PC-3 (cell line): ENCODE measurements around the gene KIF9. TPM values are rescaled to one million over a fixed set of nuclear protein-coding genes. Genes with fewer than 3 reads are reported as not detected.
A peak's percentile ranks its signal among the peaks of the same experiment; 100 is the strongest.
"Not testable (repeated sequence)": the region's sequence is repeated elsewhere in the genome, so short reads cannot be mapped to it uniquely, and the experiment has no call there.

Experiments used
- ATAC-seq: fragments of 200-7000 bp; cut with Tn5 transposase; 2 replicates; pipeline ENCODE4 v1.9.1; 2020; ENCODE audit warnings: mild to moderate bottlenecking, moderate library complexity
- BruUV-seq: library from RNA; stranded (reverse); fragments of 400-500 nt; replicated peaks from 2 replicates; lab custom pipeline; 2021; lab: Mats Ljungman, UMichigan
- CTCF ChIA-PET: fragments of 300-600 bp; sonication (Branson Sonifier 250); formaldehyde crosslinking; loops from one replicate; lab custom pipeline; 2022; ENCODE audit warnings: antibody characterized with exemption; lab: Charles Lee
- POLR2A ChIA-PET: fragments of 300-600 bp; sonication (Branson Sonifier 250); formaldehyde crosslinking; loops from one replicate; lab custom pipeline; 2022; ENCODE audit warnings: antibody characterized with exemption; ENCODE audit not compliant: unreplicated experiment; lab: Charles Lee
- DNase-seq: peaks from one replicate; pipeline ENCODE4 v3.0.0-alpha.2; 2015
- H2AFZ ChIP-seq: fragments of 300-600 bp; sonication (generic); 2 replicates; pipeline ENCODE4 v1.6.0; 2016; ENCODE audit warnings: antibody characterized with exemption, low read length
- H3F3A ChIP-seq: fragments of 300-600 bp; sonication (generic); one replicate; pipeline ENCODE4 v1.6.0; 2017; ENCODE audit warnings: antibody characterized with exemption, low read length, control low read depth, mild to moderate bottlenecking; ENCODE audit not compliant: unreplicated experiment
- H3K27ac ChIP-seq: fragments of 300-600 bp; sonication (generic); 2 replicates; pipeline ENCODE4 v1.5.1; 2016; ENCODE audit warnings: mild to moderate bottlenecking, low read length
- H3K27me3 ChIP-seq: fragments of 300-600 bp; sonication (generic); 2 replicates; pipeline ENCODE4 v1.6.1; 2016; ENCODE audit warnings: low read length, mixed read lengths
- H3K36me3 ChIP-seq: fragments of 300-600 bp; sonication (generic); 2 replicates; pipeline ENCODE4 v1.6.1; 2016; ENCODE audit warnings: low read depth, mixed run types, low read length, mixed read lengths
- H3K4me1 ChIP-seq: fragments of 300-600 bp; sonication (generic); 2 replicates; pipeline ENCODE4 v1.5.1; 2016; ENCODE audit warnings: low read length; ENCODE audit not compliant: insufficient read depth
- H3K4me2 ChIP-seq: fragments of 300-600 bp; sonication (generic); 2 replicates; pipeline ENCODE4 v1.6.0; 2016; ENCODE audit warnings: low read length
- H3K4me3 ChIP-seq: fragments of 300-600 bp; sonication (generic); 2 replicates; pipeline ENCODE4 v1.5.1; 2016; ENCODE audit warnings: mild to moderate bottlenecking, low read length, mixed read lengths
- H3K79me2 ChIP-seq: fragments of 300-600 bp; sonication (generic); 2 replicates; pipeline ENCODE4 v1.6.1; 2017; ENCODE audit warnings: low read length, mixed read lengths
- H3K9ac ChIP-seq: fragments of 300-600 bp; sonication (generic); 2 replicates; pipeline ENCODE4 v1.6.0; 2016; ENCODE audit warnings: mild to moderate bottlenecking, low read length
- H3K9me2 ChIP-seq: fragments of 300-600 bp; sonication (generic); replicated peaks from 2 replicates; pipeline ENCODE4 v1.6.1; 2016; ENCODE audit warnings: mixed run types, low read length, mixed read lengths
- H3K9me3 ChIP-seq: fragments of 300-600 bp; sonication (generic); 2 replicates; pipeline ENCODE4 v1.6.1; 2016; ENCODE audit warnings: low read length, mixed read lengths
- H4K20me1 ChIP-seq: fragments of 300-600 bp; sonication (generic); 2 replicates; pipeline ENCODE4 v1.6.1; 2016; ENCODE audit warnings: low read length, mixed read lengths
- CTCF ChIP-seq: fragments of 300-600 bp; sonication (generic); conservative IDR thresholded peaks from 2 replicates; pipeline ENCODE4 v1.5.1; 2017; ENCODE audit warnings: antibody characterized with exemption, low read depth, mild to moderate bottlenecking, low read length
- EZH2 ChIP-seq: fragments of 300-600 bp; sonication (generic); IDR thresholded peaks from one replicate; pipeline ENCODE4 v1.6.1; 2017; ENCODE audit warnings: antibody characterized with exemption, mild to moderate bottlenecking, low read length; ENCODE audit not compliant: unreplicated experiment
- EZH2phosphoT487 ChIP-seq: fragments of 300-600 bp; sonication (generic); IDR thresholded peaks from 2 replicates; pipeline ENCODE4 v1.6.1; 2018; ENCODE audit warnings: mild to moderate bottlenecking, antibody characterized with exemption, low read length, borderline replicate concordance
- intact Hi-C: fragments of 100-400 bp; cut with micrococcal nuclease; formaldehyde crosslinking; loops from 2 replicates; pipeline ENCODE4 v1.9.0; 2023
- total RNA-seq: library from RNA; depleted of rRNA; stranded (reverse); fragments of >200 nt; gene quantifications from 2 replicates; pipeline ENCODE4 v1.2.3, GENCODE V29; 2014

Gene KIF9
- total RNA-seq, 1 experiment from 2014 or later = 22.7 TPM

GRCh38 chr3:47318916-47319315 lies 36.3 kb upstream of the KIF9 start:
- ChIA-PET POLR2A (interaction anchor here (0.6 kb wide), 1 partner anchor 9 kb away, joined by 3 read pairs; no protein-coding TSS in a partner anchor), CTCF (no interaction called here)

GRCh38 chr3:47316151-47316550 lies 33.6 kb upstream of the KIF9 start:
- CTCF ChIA-PET, POLR2A ChIA-PET, intact Hi-C loops, H2AFZ ChIP-seq, H3K27me3 ChIP-seq, ATAC-seq, H3K9me3 ChIP-seq, H3K9me2 ChIP-seq, H3K27ac ChIP-seq, H3F3A ChIP-seq, BruUV-seq, H4K20me1 ChIP-seq, H3K4me1 ChIP-seq, H3K4me2 ChIP-seq, H3K4me3 ChIP-seq, H3K9ac ChIP-seq: not testable (repeated sequence)
- peaks cover 12% of the 10 kb centered on the region; the same call in 1 of the 2 replicates for H3K79me2 ChIP-seq
- DNase-seq = peak; percentile 41
- peaks cover 12% of the 10 kb centered on the region for H3K36me3 ChIP-seq

More at GRCh38 chr3:47318916-47319315, 36.3 kb upstream of the KIF9 start:
- intact Hi-C loops = no loop called here
- no peak overlapping the region for H3K4me3 ChIP-seq
- peaks cover 22% of the 10 kb centered on the region for H3K4me1 ChIP-seq
- H3K79me2 ChIP-seq = 0 out of 2 replicates have a peak, but pooled peaks cover 4% of the 10 kb centered on the region
- H3K27ac ChIP-seq = no peak overlapping the region
- no peak for TF ChIP-seq EZH2phosphoT487
- no peak for TF ChIP-seq CTCF
- no peak for TF ChIP-seq EZH2
- H2AFZ ChIP-seq = no peak overlapping the region
- H3F3A ChIP-seq = no peaks in the 10 kb centered on the region
- no peaks in the 10 kb centered on the region for H3K27me3 ChIP-seq
- no peaks in the 10 kb centered on the region for H3K9me3 ChIP-seq
- H3K9ac ChIP-seq = no peak overlapping the region
- H3K4me2 ChIP-seq = no peak overlapping the region
- 0 out of 2 replicates have a peak, but pooled peaks cover 4% of the 10 kb centered on the region for H4K20me1 ChIP-seq
- H3K36me3 ChIP-seq = peaks cover 26% of the 10 kb centered on the region
- no peaks in the 10 kb centered on the region for H3K9me2 ChIP-seq
- BruUV-seq = no TSS peak
- DNase-seq = peak; percentile 17
- peak; percentile 63 for ATAC-seq

GRCh38 chr3:47315069-47315647 lies 32.6 kb upstream of the KIF9 start:
- BruUV-seq = no TSS peak
- no peak overlapping the region for H3K27ac ChIP-seq

More at GRCh38 chr3:47315069-47315647, 32.6 kb upstream of the KIF9 start:
- POLR2A ChIA-PET = interaction anchor here (0.6 kb wide), 1 partner anchor 79 kb away, joined by 3 read pairs; no protein-coding TSS in a partner anchor
- no peaks in the 10 kb centered on the region for H3K9me3 ChIP-seq
- peaks cover 12% of the 10 kb centered on the region; the same call in 1 of the 2 replicates for H3K79me2 ChIP-seq
- H3F3A ChIP-seq = no peaks in the 10 kb centered on the region
- H3K27me3 ChIP-seq = no peaks in the 10 kb centered on the region
- 0 out of 2 replicates have a peak, but pooled peaks cover 4% of the 10 kb centered on the region for H4K20me1 ChIP-seq
- no peak overlapping the region for H3K9ac ChIP-seq
- H3K36me3 ChIP-seq = peaks cover 8% of the 10 kb centered on the region
- intact Hi-C loops = no loop called here
- DNase-seq (no peak), ATAC-seq (no peak)
- no peak overlapping the region for H3K4me3 ChIP-seq
- H3K4me2 ChIP-seq = no peak overlapping the region
- H2AFZ ChIP-seq = no peak overlapping the region
- TF ChIP-seq EZH2phosphoT487 (no peak), EZH2 (no peak), CTCF (no peak)
- CTCF ChIA-PET = no interaction called here
- H3K4me1 ChIP-seq = 0 out of 2 replicates have a peak, but pooled peaks cover 10% of the 10 kb centered on the region
- H3K9me2 ChIP-seq = no peaks in the 10 kb centered on the region
